ENCODE results near the gene ZC3H7A. TPM values are rescaled to one million over a fixed set of nuclear protein-coding genes. Genes with fewer than 3 reads are reported as not detected.

The ZC3H7A gene
- total RNA-seq, 2 experiments from 2014 or later, result 32.1 to 68.6 TPM

GRCh38 chr16:11748404-11749254 is 48.4 kb downstream of the ZC3H7A start:
- BruUV-seq (replicated peaks), result no TSS peak
- DNase-seq (ENCODE audit: low spot score), result no peak
- Histone ChIP-seq H3K9me3 (ENCODE audit: low read length) (no peaks in the 10 kb centered on the region), H3K79me2 (ENCODE audit: insufficient read depth, low read depth, low read length) (no peaks in the 10 kb centered on the region), H3K27ac (ENCODE audit: low read depth, low read length, poor library complexity, severe bottlenecking) (no peak overlapping the region), H3K4me2 (ENCODE audit: low read length) (no peak overlapping the region), H4K20me1 (ENCODE audit: insufficient read depth, low read length) (no peaks in the 10 kb centered on the region), H2AFZ (ENCODE audit: low read length) (no peak overlapping the region), H3K36me3 (ENCODE audit: insufficient read depth, low read length) (peaks cover 55% of the 10 kb centered on the region), H3K4me1 (ENCODE audit: insufficient read depth, low read length, poor library complexity, severe bottlenecking) (peaks cover 10% of the 10 kb centered on the region), H3K9me2 (ENCODE audit: insufficient read depth, low read length) (no peaks in the 10 kb centered on the region), H3K4me3 (ENCODE audit: low read depth, low read length, poor library complexity, severe bottlenecking) (no peak overlapping the region)
- TF ChIP-seq EZH2phosphoT487 (IDR thresholded peaks at IDR 0.05; ENCODE audit: borderline replicate concordance, low read depth, low read length) (no peak), CTCF (conservative IDR thresholded peaks at IDR 0.05; ENCODE audit: low read length) (no peak)
- ChIA-PET CTCF (ENCODE audit: unreplicated experiment) (no interaction called here), POLR2A (interaction anchor here (0.7 kb wide), 1 partner anchor 11 kb away, joined by 5 read pairs; no protein-coding TSS in a partner anchor)
- intact Hi-C loops (cut with micrococcal nuclease; ENCODE audit: unreplicated experiment), result no loop called here

DNA sequence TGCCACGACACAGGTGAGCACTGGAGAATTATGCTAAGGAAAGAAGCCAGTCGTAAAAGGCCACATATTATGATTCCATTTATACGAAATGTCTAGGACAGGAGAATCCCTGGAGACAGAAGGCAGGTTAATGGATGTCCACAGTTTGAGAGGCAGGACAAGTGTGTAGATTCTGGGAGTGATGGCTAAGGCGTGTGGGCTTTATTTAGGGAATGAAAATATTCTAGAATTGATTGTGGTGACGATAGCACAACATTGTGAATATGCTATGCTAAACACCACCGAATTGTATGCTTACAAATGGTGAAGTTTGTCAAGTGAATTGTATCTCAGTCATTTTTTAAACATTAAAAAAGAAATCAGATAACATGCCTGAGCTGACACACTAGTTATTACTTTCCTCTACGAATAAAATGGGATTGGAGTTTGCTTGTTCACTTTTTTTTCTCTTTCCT is 49.1 kb downstream of the ZC3H7A start:
- CTCF ChIA-PET (ENCODE audit: unreplicated experiment), result no interaction called here
- Histone ChIP-seq H3K9me3 (ENCODE audit: low read length) (no peaks in the 10 kb centered on the region), H2AFZ (ENCODE audit: low read length) (no peak overlapping the region), H3K36me3 (ENCODE audit: insufficient read depth, low read length) (peaks cover 48% of the 10 kb centered on the region), H3K79me2 (ENCODE audit: insufficient read depth, low read depth, low read length) (no peaks in the 10 kb centered on the region), H3K4me1 (ENCODE audit: insufficient read depth, low read length, poor library complexity, severe bottlenecking) (peaks cover 17% of the 10 kb centered on the region), H4K20me1 (ENCODE audit: insufficient read depth, low read length) (no peaks in the 10 kb centered on the region), H3K4me2 (ENCODE audit: low read length) (no peak overlapping the region), H3K4me3 (ENCODE audit: low read depth, low read length, poor library complexity, severe bottlenecking) (no peak overlapping the region), H3K27ac (ENCODE audit: low read depth, low read length, poor library complexity, severe bottlenecking) (no peak overlapping the region), H3K9me2 (ENCODE audit: insufficient read depth, low read length) (no peaks in the 10 kb centered on the region)
- intact Hi-C loops (cut with micrococcal nuclease; ENCODE audit: unreplicated experiment), result no loop called here
- no peak for DNase-seq (ENCODE audit: low spot score)
- POLR2A ChIA-PET, result no interaction called here
- TF ChIP-seq CTCF (conservative IDR thresholded peaks at IDR 0.05; ENCODE audit: low read length) (no peak), EZH2phosphoT487 (IDR thresholded peaks at IDR 0.05; ENCODE audit: borderline replicate concordance, low read depth, low read length) (no peak)
- BruUV-seq (replicated peaks), result no TSS peak

DNA sequence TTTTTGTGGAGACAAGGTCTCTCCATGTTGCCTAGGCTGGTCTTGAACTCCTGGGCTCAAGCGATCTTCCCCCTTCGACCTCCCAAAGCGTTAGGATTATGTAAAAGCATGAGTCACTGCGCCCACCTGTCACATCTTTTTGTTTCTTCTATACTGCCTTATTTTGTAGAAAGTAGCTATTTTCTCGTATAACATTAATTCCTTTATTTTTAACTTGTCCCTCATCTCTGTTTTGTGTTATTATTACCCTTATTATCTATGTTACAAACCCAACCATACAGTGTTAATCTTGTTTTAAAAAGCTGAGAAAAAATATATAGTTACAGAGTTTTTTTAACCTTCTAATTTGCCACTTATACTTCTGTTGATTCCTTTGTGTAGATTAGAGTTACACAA is 53.0 kb downstream of the ZC3H7A start:
- intact Hi-C loops (cut with micrococcal nuclease; ENCODE audit: unreplicated experiment), result loop anchor here (5.0 kb wide), 2 partner anchors 38 to 68 kb away; no protein-coding TSS in a partner anchor
- H3K27ac ChIP-seq (ENCODE audit: low read depth, low read length, poor library complexity, severe bottlenecking), result peak overlapping the region; percentile 7

More for the DNA sequence above, 53.0 kb downstream of the ZC3H7A start:
- peak overlapping the region; percentile 97 for H3K4me3 ChIP-seq (ENCODE audit: low read depth, low read length, poor library complexity, severe bottlenecking)
- peaks cover 19% of the 10 kb centered on the region for H3K36me3 ChIP-seq (ENCODE audit: insufficient read depth, low read length)
- no peak overlapping the region for H3K4me2 ChIP-seq (ENCODE audit: low read length)
- ChIA-PET POLR2A (interaction anchor here (0.6 to 1.9 kb wide), 8 partner anchors 10 to 154 kb away, joined by 3 to 9 read pairs (median 4); no protein-coding TSS in a partner anchor), CTCF (ENCODE audit: unreplicated experiment) (interaction anchor here (0.9 kb wide), 1 partner anchor 53 kb away, joined by 3 read pairs; no protein-coding TSS in a partner anchor)
- H3K79me2 ChIP-seq (ENCODE audit: insufficient read depth, low read depth, low read length), result peaks cover 31% of the 10 kb centered on the region
- peaks cover 34% of the 10 kb centered on the region for H3K4me1 ChIP-seq (ENCODE audit: insufficient read depth, low read length, poor library complexity, severe bottlenecking)
- TF ChIP-seq CTCF (conservative IDR thresholded peaks at IDR 0.05; ENCODE audit: low read length) (no peak), EZH2phosphoT487 (IDR thresholded peaks at IDR 0.05; ENCODE audit: borderline replicate concordance, low read depth, low read length) (no peak)
- no peaks in the 10 kb centered on the region for H3K9me3 ChIP-seq (ENCODE audit: low read length)
- H2AFZ ChIP-seq (ENCODE audit: low read length), result no peak overlapping the region
- no peaks in the 10 kb centered on the region for H3K9me2 ChIP-seq (ENCODE audit: insufficient read depth, low read length)
- no peak for DNase-seq (ENCODE audit: low spot score)
- BruUV-seq (replicated peaks), result no TSS peak
- H4K20me1 ChIP-seq (ENCODE audit: insufficient read depth, low read length), result peaks cover 11% of the 10 kb centered on the region; the same call in 1 of the 2 replicates
